PC-9 (cell line): ENCODE data around the gene NLGN1. TPM values are rescaled to one million over a fixed set of nuclear protein-coding genes. Genes with fewer than 3 reads are reported as not detected.

ENCODE experiments used
- BruUV-seq: library from RNA; stranded (reverse); fragments of 400-500 nt; replicated peaks from 2 replicates; lab custom pipeline; 2021; lab: Mats Ljungman, UMichigan
- CTCF ChIA-PET: fragments of 300-600 bp; sonication (Branson Sonifier 250); formaldehyde crosslinking; loops from one replicate; lab custom pipeline; 2022; ENCODE audit warnings: antibody characterized with exemption; lab: Charles Lee
- POLR2A ChIA-PET: fragments of 300-600 bp; sonication (Branson Sonifier 250); formaldehyde crosslinking; loops from one replicate; lab custom pipeline; 2022; ENCODE audit warnings: antibody characterized with exemption; ENCODE audit not compliant: unreplicated experiment; lab: Charles Lee
- DNase-seq, 2 experiments: peaks; one replicate each; pipeline versions ENCODE4 v3.0.0 to v3.0.0-alpha.2; 2015 to 2022; ENCODE audit warnings: mixed read lengths in 1 of 2
- H2AFZ ChIP-seq: fragments of 200-600 bp; sonication (generic); 2 replicates; pipeline ENCODE4 v1.8.1; 2017; ENCODE audit warnings: antibody characterized with exemption
- H3F3A ChIP-seq: fragments of 200-600 bp; sonication (generic); 2 replicates; pipeline ENCODE4 v1.8.1; 2017; ENCODE audit warnings: antibody characterized with exemption, mild to moderate bottlenecking, low read depth; ENCODE audit not compliant: insufficient read depth
- H3K27ac ChIP-seq: fragments of 200-600 bp; sonication (generic); 2 replicates; pipeline ENCODE4 v1.6.1; 2016; ENCODE audit warnings: mixed run types
- H3K27me3 ChIP-seq: fragments of 200-600 bp; sonication (generic); 2 replicates; pipeline ENCODE4 v1.6.1; 2016; ENCODE audit warnings: low read depth, mixed run types; ENCODE audit not compliant: insufficient read depth
- H3K36me3 ChIP-seq: fragments of 200-600 bp; sonication (generic); 2 replicates; pipeline ENCODE4 v1.6.1; 2016; ENCODE audit warnings: low read depth, mixed run types
- H3K4me1 ChIP-seq: fragments of 200-600 bp; sonication (generic); replicated peaks from 2 replicates; pipeline ENCODE4 v1.6.1; 2016; ENCODE audit warnings: mixed run types; ENCODE audit not compliant: insufficient read depth
- H3K4me2 ChIP-seq: fragments of 200-600 bp; sonication (generic); 2 replicates; pipeline ENCODE4 v1.6.1; 2017; ENCODE audit warnings: mixed run types
- H3K4me3 ChIP-seq: fragments of 200-600 bp; sonication (generic); 2 replicates; pipeline ENCODE4 v1.6.1; 2016; ENCODE audit warnings: mixed run types
- H3K79me2 ChIP-seq: fragments of 200-600 bp; sonication (generic); 2 replicates; pipeline ENCODE4 v1.6.1; 2017; ENCODE audit warnings: low read depth, mixed run types
- H3K9me2 ChIP-seq: fragments of 200-600 bp; sonication (generic); 2 replicates; pipeline ENCODE4 v1.8.1; 2017; ENCODE audit warnings: mild to moderate bottlenecking; ENCODE audit not compliant: insufficient read depth
- H3K9me3 ChIP-seq: fragments of 200-600 bp; sonication (generic); 2 replicates; pipeline ENCODE4 v1.8.1; 2016; ENCODE audit warnings: low read depth; ENCODE audit not compliant: insufficient read depth
- H4K20me1 ChIP-seq: fragments of 200-600 bp; sonication (generic); 2 replicates; pipeline ENCODE4 v1.8.1; 2017; ENCODE audit not compliant: insufficient read depth
- CTCF ChIP-seq: fragments of 200-600 bp; sonication (generic); conservative IDR thresholded peaks from 2 replicates; pipeline ENCODE4 v1.6.1; 2017; ENCODE audit warnings: mixed run types, antibody characterized with exemption, mild to moderate bottlenecking, moderate library complexity
- EZH2 ChIP-seq: fragments of 200-600 bp; sonication (generic); IDR thresholded peaks from 2 replicates; pipeline ENCODE4 v1.8.0; 2017; ENCODE audit warnings: antibody characterized with exemption, low read depth
- intact Hi-C: fragments of 100-400 bp; cut with micrococcal nuclease; formaldehyde crosslinking; loops from one replicate; pipeline ENCODE4 v1.10.0; 2022; ENCODE audit not compliant: unreplicated experiment
- total RNA-seq: library from RNA; stranded (reverse); gene quantifications from 2 replicates; pipeline ENCODE4 v1.2.3, GENCODE V29; 2021

NLGN1 gene
- total RNA-seq, 1 experiment from 2014 or later, result 1.4 TPM

GRCh38 chr3:174058804-174059203 is 661.3 kb downstream of the NLGN1 start:
- Histone ChIP-seq H3K4me2 (no peak overlapping the region), H2AFZ (peak overlapping the region; percentile 70; the same call in 1 of the 2 replicates), H3K27ac (no peak overlapping the region), H3K4me3 (no peak overlapping the region), H3K27me3 (no peaks in the 10 kb centered on the region), H3K4me1 (no peaks in the 10 kb centered on the region), H4K20me1 (no peaks in the 10 kb centered on the region), H3K36me3 (no peaks in the 10 kb centered on the region), H3K9me3 (0 out of 2 replicates have a peak, but pooled peaks cover 6% of the 10 kb centered on the region), H3F3A (no peaks in the 10 kb centered on the region), H3K9me2 (0 out of 2 replicates have a peak, but pooled peaks cover 4% of the 10 kb centered on the region), H3K79me2 (no peaks in the 10 kb centered on the region)
- no TSS peak for BruUV-seq
- TF ChIP-seq EZH2 (no peak), CTCF (no peak)
- CTCF ChIA-PET, result no interaction called here
- POLR2A ChIA-PET, result no interaction called here
- intact Hi-C loops, result no loop called here
- no peak for DNase-seq

GRCh38 chr3:174060431-174060830 is 662.9 kb downstream of the NLGN1 start:
- ChIA-PET POLR2A (no interaction called here), CTCF (no interaction called here)
- Histone ChIP-seq H4K20me1 (no peaks in the 10 kb centered on the region), H3K27me3 (no peaks in the 10 kb centered on the region), H3K9me2 (0 out of 2 replicates have a peak, but pooled peaks cover 4% of the 10 kb centered on the region), H3K9me3 (0 out of 2 replicates have a peak, but pooled peaks cover 6% of the 10 kb centered on the region), H3K4me3 (no peak overlapping the region), H3K27ac (no peak overlapping the region), H3F3A (no peaks in the 10 kb centered on the region), H2AFZ (no peak overlapping the region), H3K36me3 (no peaks in the 10 kb centered on the region), H3K4me2 (no peak overlapping the region), H3K79me2 (no peaks in the 10 kb centered on the region), H3K4me1 (no peaks in the 10 kb centered on the region)
- no peak for DNase-seq
- intact Hi-C loops, result no loop called here
- no TSS peak for BruUV-seq
- TF ChIP-seq CTCF (no peak), EZH2 (no peak)

- Histone ChIP-seq H3K9me2 (0 out of 2 replicates have a peak, but pooled peaks cover 4% of the 10 kb centered on the region), H3K36me3 (no peaks in the 10 kb centered on the region), H3K9me3 (0 out of 2 replicates have a peak, but pooled peaks cover 6% of the 10 kb centered on the region), H3K4me2 (no peak overlapping the region), H3K27ac (no peak overlapping the region), H3F3A (no peaks in the 10 kb centered on the region), H4K20me1 (no peaks in the 10 kb centered on the region), H3K79me2 (no peaks in the 10 kb centered on the region), H3K4me3 (no peak overlapping the region), H3K4me1 (no peaks in the 10 kb centered on the region), H3K27me3 (no peaks in the 10 kb centered on the region), H2AFZ (no peak overlapping the region)
- POLR2A ChIA-PET, result no interaction called here
- no peak for DNase-seq
- BruUV-seq, result no TSS peak
- CTCF ChIA-PET, result no interaction called here
- no peak for TF ChIP-seq CTCF
- no peak for TF ChIP-seq EZH2
- intact Hi-C loops, result no loop called here
Measured at GRCh38 chr3:174061162-174061561, 663.6 kb downstream of the NLGN1 start.
